Effector memory CD4-positive, alpha-beta T cell (primary cell): ENCODE data around the gene OSBP2.

Experiments used
- DNase-seq, 3 donors: peaks; one replicate each; pipeline ENCODE4 v3.0.0-alpha.2; 2020
- H3K27ac ChIP-seq: 2 replicates; pipeline ENCODE4 v1.7.0; 2013; ENCODE audit warnings: mild to moderate bottlenecking, low read length, moderate library complexity; ENCODE audit not compliant: insufficient read depth, poor library complexity, severe bottlenecking
- H3K27me3 ChIP-seq: replicated peaks from 2 replicates; pipeline ENCODE4 v1.7.0; 2013; ENCODE audit warnings: mild to moderate bottlenecking, low read length; ENCODE audit not compliant: insufficient read depth, control insufficient read depth, poor library complexity, severe bottlenecking
- H3K36me3 ChIP-seq: 2 replicates; pipeline ENCODE4 v1.7.0; 2013; ENCODE audit warnings: mild to moderate bottlenecking, low read length, moderate library complexity; ENCODE audit not compliant: control insufficient read depth, insufficient read depth
- H3K4me1 ChIP-seq: 2 replicates; pipeline ENCODE4 v1.7.0; 2013; ENCODE audit warnings: low read length, mild to moderate bottlenecking; ENCODE audit not compliant: control insufficient read depth, insufficient read depth, poor library complexity, severe bottlenecking
- H3K4me3 ChIP-seq: 2 replicates; pipeline ENCODE4 v1.7.0; 2013; ENCODE audit warnings: low read length, low read depth, mild to moderate bottlenecking; ENCODE audit not compliant: insufficient read depth, poor library complexity, severe bottlenecking
- H3K9me3 ChIP-seq: 2 replicates; pipeline ENCODE4 v1.7.0; 2013; ENCODE audit warnings: mild to moderate bottlenecking, low read length, moderate library complexity; ENCODE audit not compliant: control insufficient read depth

OSBP2 gene

GRCh38 chr22:30821863-30822215, 127.2 kb downstream of the OSBP2 start:
- Histone ChIP-seq H3K27me3 (no peaks in the 10 kb centered on the region), H3K9me3 (no peaks in the 10 kb centered on the region), H3K4me3 (peak overlapping the region; percentile 37), H3K4me1 (peaks cover 11% of the 10 kb centered on the region), H3K27ac (no peak overlapping the region), H3K36me3 (no peaks in the 10 kb centered on the region)
- no peak for DNase-seq

GRCh38 chr22:30822216-30823014, 127.7 kb downstream of the OSBP2 start:
- Histone ChIP-seq H3K4me1 (peaks cover 11% of the 10 kb centered on the region), H3K36me3 (no peaks in the 10 kb centered on the region), H3K4me3 (peak overlapping the region; percentile 37), H3K27me3 (no peaks in the 10 kb centered on the region), H3K27ac (no peak overlapping the region), H3K9me3 (no peaks in the 10 kb centered on the region)
- DNase-seq = no peak

GRCh38 chr22:30823015-30823370, 128.3 kb downstream of the OSBP2 start:
- no peaks in the 10 kb centered on the region for H3K27me3 ChIP-seq
- no peak overlapping the region for H3K4me3 ChIP-seq
- H3K36me3 ChIP-seq = no peaks in the 10 kb centered on the region
- DNase-seq = no peak
- H3K4me1 ChIP-seq = peaks cover 11% of the 10 kb centered on the region
- H3K27ac ChIP-seq = no peak overlapping the region
- no peaks in the 10 kb centered on the region for H3K9me3 ChIP-seq

- Histone ChIP-seq H3K4me1 (peaks cover 11% of the 10 kb centered on the region), H3K4me3 (no peak overlapping the region), H3K36me3 (no peaks in the 10 kb centered on the region), H3K9me3 (no peaks in the 10 kb centered on the region), H3K27ac (no peak overlapping the region), H3K27me3 (no peaks in the 10 kb centered on the region)
- no peak for DNase-seq
These were observed 129.4 kb downstream of the OSBP2 start for GRCh38 chr22:30824096-30824495.

- H3K4me3 ChIP-seq = no peak overlapping the region
- H3K4me1 ChIP-seq = peaks cover 11% of the 10 kb centered on the region
- H3K36me3 ChIP-seq = no peaks in the 10 kb centered on the region
- H3K27me3 ChIP-seq = no peaks in the 10 kb centered on the region
- H3K27ac ChIP-seq = no peak overlapping the region
- no peaks in the 10 kb centered on the region for H3K9me3 ChIP-seq
- DNase-seq = no peak
These were observed 130.0 kb downstream of the OSBP2 start for GRCh38 chr22:30824711-30825110.

- no peak for DNase-seq
- Histone ChIP-seq H3K4me1 (peaks cover 11% of the 10 kb centered on the region), H3K9me3 (no peaks in the 10 kb centered on the region), H3K4me3 (no peak overlapping the region), H3K27ac (no peak overlapping the region), H3K36me3 (no peaks in the 10 kb centered on the region), H3K27me3 (no peaks in the 10 kb centered on the region)
These were observed 131.2 kb downstream of the OSBP2 start for GRCh38 chr22:30825711-30826505.

- H3K4me3 ChIP-seq = no peak overlapping the region
- no peaks in the 10 kb centered on the region for H3K36me3 ChIP-seq
- no peak for DNase-seq
- no peak overlapping the region for H3K27ac ChIP-seq
- H3K4me1 ChIP-seq = peaks cover 9% of the 10 kb centered on the region
- H3K27me3 ChIP-seq = no peaks in the 10 kb centered on the region
- no peaks in the 10 kb centered on the region for H3K9me3 ChIP-seq
These were observed 132.1 kb downstream of the OSBP2 start for GRCh38 chr22:30826670-30827355.

GRCh38 chr22:30827646-30828045, 133.0 kb downstream of the OSBP2 start:
- no peaks in the 10 kb centered on the region for H3K36me3 ChIP-seq
- no peaks in the 10 kb centered on the region for H3K27me3 ChIP-seq
- peaks cover under 1% of the 10 kb centered on the region for H3K4me1 ChIP-seq
- no peak overlapping the region for H3K4me3 ChIP-seq
- H3K27ac ChIP-seq = no peak overlapping the region
- no peaks in the 10 kb centered on the region for H3K9me3 ChIP-seq
- DNase-seq = no peak

GRCh38 chr22:30828187-30829155, 133.8 kb downstream of the OSBP2 start:
- H3K4me3 ChIP-seq = no peak overlapping the region
- H3K4me1 ChIP-seq = no peaks in the 10 kb centered on the region
- DNase-seq = no peak
- H3K36me3 ChIP-seq = no peaks in the 10 kb centered on the region
- H3K27ac ChIP-seq = no peak overlapping the region
- no peaks in the 10 kb centered on the region for H3K27me3 ChIP-seq
- no peaks in the 10 kb centered on the region for H3K9me3 ChIP-seq
